ENCODE data around the gene KRTAP10-1.

Gene KRTAP10-1

GRCh38 chr21:44510508-44511218, 29.3 kb downstream of the KRTAP10-1 start:
- TF ChIP-seq CTCF (conservative IDR thresholded peaks at IDR 0.05): peak; percentile 86
- TF ChIP-seq ZFX (IDR thresholded peaks at IDR 0.05): no peak
- H3K27ac ChIP-seq: no peak overlapping the region

GRCh38 chr21:44510109-44510507, 29.9 kb downstream of the KRTAP10-1 start:
- no peak for TF ChIP-seq ZFX (IDR thresholded peaks at IDR 0.05)
- no peak for TF ChIP-seq CTCF (conservative IDR thresholded peaks at IDR 0.05)
- H3K27ac ChIP-seq: no peak overlapping the region

GRCh38 chr21:44509539-44509938, 30.5 kb downstream of the KRTAP10-1 start:
- no peak overlapping the region for H3K27ac ChIP-seq
- TF ChIP-seq CTCF (conservative IDR thresholded peaks at IDR 0.05): no peak; the same call in none of the 2 replicates
- no peak for TF ChIP-seq ZFX (IDR thresholded peaks at IDR 0.05)

- TF ChIP-seq CTCF (conservative IDR thresholded peaks at IDR 0.05) (no peak), ZFX (IDR thresholded peaks at IDR 0.05) (no peak)
- no peak overlapping the region for H3K27ac ChIP-seq
Measured at GRCh38 chr21:44508711-44509445, 31.1 kb downstream of the KRTAP10-1 start.

- no peak overlapping the region for H3K27ac ChIP-seq
- TF ChIP-seq ZFX (IDR thresholded peaks at IDR 0.05): no peak
- no peak for TF ChIP-seq CTCF (conservative IDR thresholded peaks at IDR 0.05)
Measured at GRCh38 chr21:44508426-44508710, 31.6 kb downstream of the KRTAP10-1 start.

- TF ChIP-seq ZFX (IDR thresholded peaks at IDR 0.05): no peak
- no peak for TF ChIP-seq CTCF (conservative IDR thresholded peaks at IDR 0.05)
- no peak overlapping the region for H3K27ac ChIP-seq
Measured at GRCh38 chr21:44507673-44508425, 32.1 kb downstream of the KRTAP10-1 start.
